GM19025 (cell line): ENCODE results near the gene DHDH.

Source experiments
- ATAC-seq: cut with Tn5 transposase; IDR thresholded peaks from one replicate; pipeline ENCODE4 v1.9.1; 2021; ENCODE audit warnings: mild to moderate bottlenecking, low read depth, moderate library complexity; ENCODE audit not compliant: unreplicated experiment

The DHDH gene

DNA sequence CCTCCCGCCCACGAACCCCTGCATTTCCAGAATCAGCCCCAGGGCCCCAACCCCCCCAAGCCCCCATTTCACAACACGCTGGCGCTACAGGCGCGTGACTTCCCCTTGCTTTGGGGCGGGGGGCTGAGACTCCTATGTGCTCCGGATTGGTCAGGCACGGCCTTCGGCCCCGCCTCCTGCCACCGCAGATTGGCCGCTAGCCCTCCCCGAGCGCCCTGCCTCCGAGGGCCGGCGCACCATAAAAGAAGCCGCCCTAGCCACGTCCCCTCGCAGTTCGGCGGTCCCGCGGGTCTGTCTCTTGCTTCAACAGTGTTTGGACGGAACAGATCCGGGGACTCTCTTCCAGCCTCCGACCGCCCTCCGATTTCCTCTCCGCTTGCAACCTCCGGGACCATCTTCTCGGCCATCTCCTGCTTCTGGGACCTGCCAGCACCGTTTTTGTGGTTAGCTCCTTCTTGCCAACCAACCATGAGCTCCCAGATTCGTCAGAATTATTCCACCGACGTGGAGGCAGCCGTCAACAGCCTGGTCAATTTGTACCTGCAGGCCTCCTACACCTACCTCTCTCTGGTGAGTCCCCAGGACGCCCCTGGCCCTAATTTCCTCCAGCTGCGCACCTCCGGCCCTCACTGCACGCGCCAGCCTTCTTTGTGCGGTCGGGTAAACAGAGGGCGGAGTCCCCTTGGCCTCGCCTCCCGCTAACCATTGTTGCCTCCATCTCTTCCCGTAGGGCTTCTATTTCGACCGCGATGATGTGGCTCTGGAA, 31.7 kb downstream of the DHDH start, which contains the start of gene FTL:
TSS of gene FTL (plus strand) at position 270 of the 766 bp plus-strand sequence. CDS start at position 469, 199 bp downstream.
- ATAC-seq = peak; percentile 48

DNA sequence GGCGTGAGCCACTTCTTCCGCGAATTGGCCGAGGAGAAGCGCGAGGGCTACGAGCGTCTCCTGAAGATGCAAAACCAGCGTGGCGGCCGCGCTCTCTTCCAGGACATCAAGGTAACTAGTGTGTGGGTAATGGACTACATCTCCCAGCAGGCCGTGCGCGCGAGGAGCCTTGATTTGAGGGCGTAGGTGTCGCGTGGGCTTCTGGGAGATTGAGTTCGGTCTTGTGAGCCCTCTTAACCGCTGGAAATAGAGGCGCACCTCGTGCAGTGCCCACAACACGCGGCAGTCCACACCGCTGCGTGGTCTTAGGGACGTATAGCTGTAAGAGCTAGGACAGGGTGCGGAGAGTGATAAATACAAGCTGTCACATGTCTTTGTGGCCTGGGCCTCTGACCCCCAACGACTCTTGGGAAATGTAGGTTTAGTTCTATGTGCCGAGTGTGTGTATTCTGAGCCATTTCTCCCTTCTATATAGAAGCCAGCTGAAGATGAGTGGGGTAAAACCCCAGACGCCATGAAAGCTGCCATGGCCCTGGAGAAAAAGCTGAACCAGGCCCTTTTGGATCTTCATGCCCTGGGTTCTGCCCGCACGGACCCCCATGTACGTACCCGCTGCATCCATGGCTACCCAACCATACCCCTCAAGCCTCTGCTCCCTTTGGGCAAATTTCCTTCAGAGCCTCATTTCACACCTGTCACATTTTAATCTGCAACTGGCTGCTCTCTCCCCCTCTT, 32.5 kb downstream of the DHDH start:
- peak; percentile 12 for ATAC-seq

- no peak for ATAC-seq
These were observed 33.2 kb downstream of the DHDH start for GRCh38 chr19:48966541-48967345.

- ATAC-seq = no peak
These were observed 34.1 kb downstream of the DHDH start for GRCh38 chr19:48967346-48968178.

DNA sequence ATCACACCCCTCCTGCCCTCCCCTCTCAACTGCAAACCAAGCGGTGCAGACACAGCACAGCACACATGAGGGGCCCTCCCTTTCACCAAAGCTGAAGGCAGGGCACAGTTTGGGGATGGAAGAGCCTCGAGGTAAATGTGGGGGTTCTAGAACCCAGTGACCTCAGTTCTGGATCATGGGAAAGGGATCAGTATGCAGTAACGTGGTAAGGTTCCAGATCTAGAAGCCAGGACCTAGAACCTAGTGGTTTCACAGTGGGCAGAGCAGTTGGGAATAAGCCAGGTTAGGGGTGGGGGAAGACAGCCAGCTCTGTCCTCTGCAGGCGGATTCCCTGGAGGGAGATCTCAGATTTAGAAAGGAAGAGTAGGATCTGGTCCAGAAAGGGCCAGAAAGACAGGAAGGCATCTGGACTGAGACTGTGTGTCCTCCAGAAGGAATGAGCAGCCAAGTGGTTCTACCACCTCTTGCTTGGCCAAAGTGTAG, 34.7 kb downstream of the DHDH start:
- no peak for ATAC-seq

DNA sequence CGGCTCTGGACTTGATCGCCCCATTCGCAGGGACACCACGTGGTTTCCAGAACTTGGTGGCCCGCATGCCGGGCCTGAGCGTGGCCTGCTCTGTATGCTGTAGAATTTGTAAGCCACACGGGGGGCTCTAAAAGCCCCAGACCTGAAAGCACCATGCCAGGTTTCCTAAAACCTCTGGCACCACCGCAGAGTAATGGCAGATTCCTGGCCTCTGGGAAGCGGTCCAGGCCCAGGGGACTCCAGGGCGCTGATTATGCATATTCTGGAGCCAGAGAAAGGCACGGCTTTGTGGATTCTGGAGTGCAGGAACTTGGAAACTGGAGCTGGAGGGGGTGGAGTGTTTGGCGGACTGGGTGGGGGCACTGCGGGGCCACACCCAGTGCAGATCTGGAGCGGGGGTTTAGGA, 35.3 kb downstream of the DHDH start:
- ATAC-seq = no peak

DNA sequence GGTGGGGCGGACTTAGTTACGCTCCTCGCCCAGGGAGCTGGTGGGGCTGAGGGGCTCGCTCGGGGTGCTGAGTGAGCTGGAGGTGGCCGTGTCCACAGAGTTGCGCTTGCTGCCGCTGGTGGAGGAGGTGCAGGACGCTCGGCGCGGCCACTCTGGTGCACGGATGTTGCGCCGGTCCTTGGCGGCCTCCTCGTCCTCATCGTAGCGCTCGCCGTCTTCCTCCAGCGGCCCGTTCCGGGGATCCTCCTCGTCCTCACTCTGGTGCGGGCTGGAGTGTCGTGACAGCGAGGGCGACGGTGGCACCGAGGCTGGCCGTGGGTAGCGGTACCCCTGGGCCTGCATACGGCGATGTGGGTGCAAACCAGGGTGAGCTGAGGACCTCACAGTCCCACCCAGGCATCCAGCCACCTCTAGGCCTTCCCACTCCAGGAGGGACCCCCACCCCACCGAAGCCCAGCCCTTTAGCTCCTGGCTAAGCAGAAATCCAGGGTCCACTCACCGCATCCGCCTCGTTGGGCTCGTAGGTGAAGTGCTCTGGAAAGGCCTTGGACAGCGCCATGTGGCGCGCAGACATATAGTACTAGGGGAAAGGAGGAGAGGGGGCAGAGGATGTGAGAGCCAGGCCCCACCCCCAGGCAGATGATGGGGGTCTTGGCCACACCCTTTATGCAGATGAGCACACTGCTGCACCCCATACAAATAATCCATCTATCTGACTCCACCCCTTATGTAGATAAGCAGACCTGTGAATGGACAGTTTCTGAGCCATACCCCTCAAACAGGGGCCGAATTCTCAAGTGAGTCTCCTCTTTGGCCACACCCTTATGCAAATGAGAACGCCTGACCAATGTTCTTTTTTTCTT, 36.0 kb downstream of the DHDH start:
- ATAC-seq = no peak

GRCh38 chr19:48970139-48970766, 36.8 kb downstream of the DHDH start:
- no peak for ATAC-seq

DNA sequence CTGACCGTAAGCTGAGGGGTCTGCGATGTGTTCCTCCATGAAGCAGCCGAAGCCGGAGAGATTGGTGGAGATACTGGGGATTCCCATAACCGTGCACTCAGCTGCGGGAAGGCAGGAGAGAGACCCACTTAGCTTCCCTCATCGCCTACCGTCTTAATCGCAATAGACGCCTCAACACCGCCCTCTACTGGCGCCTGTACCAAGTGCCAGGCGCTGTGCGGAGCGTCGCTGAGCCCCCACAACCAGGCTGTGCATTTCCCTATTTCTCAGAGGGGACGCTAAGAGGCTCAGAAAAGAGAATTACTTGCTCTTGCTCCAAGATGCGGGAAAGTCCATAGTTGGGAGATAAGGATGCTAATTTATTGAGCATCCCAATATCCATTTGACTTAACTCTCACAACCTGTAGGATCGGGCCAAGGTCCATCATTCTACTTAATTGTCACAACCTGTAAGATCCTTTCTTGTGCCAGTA, 37.5 kb downstream of the DHDH start:
- no peak for ATAC-seq

- ATAC-seq = no peak
These were observed 42.7 kb downstream of the DHDH start for GRCh38 chr19:48975947-48976847.

DNA sequence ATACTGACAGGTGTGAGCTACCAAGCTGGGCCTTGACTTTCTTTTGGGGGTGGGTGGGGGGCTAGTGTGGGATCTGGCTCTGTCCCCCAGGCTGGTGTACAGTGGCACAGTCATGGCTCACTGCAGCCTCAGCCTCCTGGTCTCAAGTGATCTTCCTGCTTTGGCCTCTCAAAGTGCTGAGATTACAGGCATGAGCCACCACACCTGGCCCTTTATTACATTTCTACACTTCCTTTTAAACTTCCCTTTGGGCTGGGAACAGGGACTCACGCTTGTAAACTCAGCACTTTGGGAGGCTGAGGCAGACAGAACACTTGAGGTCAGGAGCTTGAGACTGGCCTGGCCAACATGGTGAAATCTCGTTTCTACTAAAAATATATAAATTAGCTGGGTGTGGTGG, 43.6 kb downstream of the DHDH start:
- ATAC-seq = no peak

DNA sequence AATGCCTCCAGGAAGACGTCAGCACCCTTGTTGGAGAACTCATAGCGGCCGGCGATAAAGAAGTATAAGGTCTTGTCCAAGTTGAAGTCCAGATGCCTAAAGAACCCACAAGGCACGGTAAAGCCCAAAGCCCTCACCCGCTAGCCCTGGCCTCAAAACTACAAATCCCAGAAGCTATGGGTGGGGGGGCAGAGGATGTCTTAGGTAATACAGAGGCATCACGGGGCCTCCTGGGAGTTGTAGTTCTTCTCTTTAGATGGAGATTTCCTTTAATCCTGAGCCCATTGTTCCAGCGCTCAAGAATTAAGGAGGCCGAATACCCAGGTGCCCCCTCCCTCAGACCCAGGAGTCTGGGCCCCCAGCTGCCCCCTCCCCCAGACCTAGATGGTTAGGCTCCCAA, 48.8 kb downstream of the DHDH start:
- no peak for ATAC-seq

DNA sequence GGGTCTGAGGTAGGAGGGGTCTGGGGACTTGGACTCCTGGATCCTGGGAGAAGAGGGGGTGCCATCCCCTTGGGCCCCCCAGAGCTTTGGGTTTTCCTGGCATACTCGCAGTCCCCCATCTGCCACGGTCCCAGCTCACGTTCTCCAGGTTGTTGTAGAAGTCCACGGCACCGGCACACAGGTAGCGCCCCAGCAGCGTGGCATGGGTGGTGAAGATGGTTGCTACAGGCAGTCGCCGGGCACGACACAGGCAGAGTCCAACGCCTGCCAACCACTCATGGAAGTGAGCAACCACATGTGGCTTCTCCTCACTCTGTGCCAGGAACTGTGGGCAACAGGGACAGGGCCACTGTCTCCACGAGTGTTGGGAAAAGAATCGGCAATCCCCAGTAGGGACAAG, 52.2 kb downstream of the DHDH start:
- ATAC-seq = no peak

GRCh38 chr19:48986211-48986610, 52.7 kb downstream of the DHDH start:
- no peak for ATAC-seq

GRCh38 chr19:48987323-48987722, 53.8 kb downstream of the DHDH start:
- no peak for ATAC-seq

DNA sequence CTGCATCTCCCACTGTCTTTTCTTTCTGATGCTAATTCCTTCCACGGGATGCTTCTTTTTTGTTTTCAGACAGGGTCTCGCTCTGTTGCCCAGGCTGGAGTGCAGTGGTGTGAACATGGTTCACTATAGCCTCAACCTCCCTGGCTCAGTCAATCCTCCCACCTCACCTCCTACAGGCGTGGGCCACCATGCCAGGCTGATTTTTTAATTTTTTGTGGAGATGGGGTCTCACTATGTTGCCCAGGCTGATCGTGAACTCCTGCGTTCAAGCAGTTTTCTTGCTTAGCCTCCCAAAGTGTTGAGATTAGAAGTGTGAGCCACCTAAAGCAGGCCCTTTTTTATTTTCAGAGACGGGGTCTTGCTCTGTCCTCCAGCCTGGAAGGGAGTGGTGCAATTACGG, 54.8 kb downstream of the DHDH start:
- ATAC-seq = no peak

- no peak for ATAC-seq
These were observed 55.4 kb downstream of the DHDH start for GRCh38 chr19:48988860-48989259.
